HuH-7.5 (cell line): Measurements from ENCODE around the gene CABLES2.

Experiments used
- DNase-seq: peaks from one replicate; pipeline ENCODE4 v3.0.0; 2011; ENCODE audit warnings: low spot score

Gene CABLES2

GRCh38 chr20:62404112-62404665 is 2.9 kb downstream of the CABLES2 start:
- no peak for DNase-seq

GRCh38 chr20:62403331-62403730 is 3.8 kb downstream of the CABLES2 start:
- no peak for DNase-seq

- DNase-seq, result no peak
Observed at GRCh38 chr20:62402456-62403150, 4.5 kb downstream of the CABLES2 start.

GRCh38 chr20:62401331-62401779 is 5.7 kb downstream of the CABLES2 start:
- no peak for DNase-seq

GRCh38 chr20:62400541-62400940 is 6.5 kb downstream of the CABLES2 start:
- DNase-seq, result no peak

- no peak for DNase-seq
Observed at GRCh38 chr20:62400021-62400420, 7.1 kb downstream of the CABLES2 start.

GRCh38 chr20:62398120-62398821 is 8.8 kb downstream of the CABLES2 start:
- no peak for DNase-seq

- DNase-seq, result no peak
Observed at GRCh38 chr20:62396367-62397239, 10.5 kb downstream of the CABLES2 start.

- DNase-seq, result no peak
Observed at GRCh38 chr20:62395311-62396242, 11.5 kb downstream of the CABLES2 start.

- no peak for DNase-seq
Observed at GRCh38 chr20:62394248-62395245, 12.5 kb downstream of the CABLES2 start.

GRCh38 chr20:62393830-62394229 is 13.3 kb downstream of the CABLES2 start:
- no peak for DNase-seq

GRCh38 chr20:62393335-62393665 is 13.8 kb downstream of the CABLES2 start:
- DNase-seq, result no peak

GRCh38 chr20:62392621-62393334 is 14.3 kb downstream of the CABLES2 start:
- no peak for DNase-seq

GRCh38 chr20:62392077-62392418 is 15.0 kb downstream of the CABLES2 start:
- DNase-seq, result no peak

GRCh38 chr20:62391165-62392076 is 15.7 kb downstream of the CABLES2 start:
- DNase-seq, result no peak

GRCh38 chr20:62390317-62391164 is 16.5 kb downstream of the CABLES2 start:
- DNase-seq, result no peak

GRCh38 chr20:62389601-62390087 is 17.4 kb downstream of the CABLES2 start:
- DNase-seq, result no peak
